GM12874 (cell line): ENCODE data around the gene NCF2.

Experiments used
- CTCF ChIP-seq: IDR thresholded peaks from 2 replicates; pipeline ENCODE4 v1.5.1; 2011; ENCODE audit warnings: low read depth, mild to moderate bottlenecking, control low read depth, low read length, moderate library complexity; ENCODE audit not compliant: insufficient read depth

The NCF2 gene

GRCh38 chr1:183565261-183565660 is 25.0 kb downstream of the NCF2 start:
- TF ChIP-seq CTCF = no peak

GRCh38 chr1:183562701-183563100 is 27.6 kb downstream of the NCF2 start:
- TF ChIP-seq CTCF = no peak

- TF ChIP-seq CTCF = no peak
These were observed 31.2 kb downstream of the NCF2 start for GRCh38 chr1:183559061-183559460.

GRCh38 chr1:183554577-183554976 is 35.7 kb downstream of the NCF2 start:
- no peak for TF ChIP-seq CTCF

GRCh38 chr1:183553764-183554163 is 36.5 kb downstream of the NCF2 start:
- no peak for TF ChIP-seq CTCF

GRCh38 chr1:183553331-183553730 is 36.9 kb downstream of the NCF2 start:
- TF ChIP-seq CTCF = no peak

GRCh38 chr1:183552891-183553290 is 37.4 kb downstream of the NCF2 start:
- no peak for TF ChIP-seq CTCF

GRCh38 chr1:183552441-183552840 is 37.8 kb downstream of the NCF2 start:
- TF ChIP-seq CTCF = no peak
